ENCODE results near the gene ACTA1.

DNA sequence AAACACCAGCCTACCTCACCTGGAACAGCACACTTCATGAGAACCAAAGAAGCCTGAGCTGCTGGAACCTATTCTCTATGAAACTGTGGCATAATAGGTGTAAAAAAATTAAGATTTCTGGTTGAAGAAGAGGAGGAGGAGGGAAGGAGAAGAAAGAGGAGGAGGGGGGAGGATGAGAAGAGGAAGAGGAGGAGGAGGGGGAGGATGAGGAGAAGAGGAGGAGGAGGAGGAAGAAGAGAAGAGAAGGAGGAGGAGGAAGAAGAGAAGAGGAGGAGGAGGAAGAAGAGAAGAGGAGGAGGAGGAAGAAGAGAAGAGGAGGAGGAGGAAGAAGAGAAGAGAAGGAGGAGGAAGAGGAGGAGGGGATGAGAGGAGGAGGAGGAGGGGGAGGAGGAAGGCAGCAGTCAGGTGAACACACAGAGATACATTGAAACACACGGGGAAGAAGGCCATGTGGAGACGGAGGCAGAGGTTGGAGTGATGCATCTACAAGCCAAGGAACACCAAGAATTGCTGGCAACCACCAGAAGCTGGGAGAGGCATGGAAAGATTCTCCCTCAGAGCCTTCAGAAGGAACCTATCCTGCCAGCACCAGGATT, 8.2 kb downstream of the ACTA1 start:
- TF ChIP-seq ZSCAN30 (CRISPR knock-in tag; IDR thresholded peaks at IDR 0.05) (no peak), TCF7 (IDR thresholded peaks at IDR 0.05; ENCODE audit: low read depth) (no peak), NR2C2 (CRISPR knock-in tag; IDR thresholded peaks at IDR 0.05; ENCODE audit: borderline replicate concordance) (no peak), PPARG (CRISPR knock-in tag; conservative IDR thresholded peaks at IDR 0.05) (no peak)
- TF ChIP-seq, protein P1, sequence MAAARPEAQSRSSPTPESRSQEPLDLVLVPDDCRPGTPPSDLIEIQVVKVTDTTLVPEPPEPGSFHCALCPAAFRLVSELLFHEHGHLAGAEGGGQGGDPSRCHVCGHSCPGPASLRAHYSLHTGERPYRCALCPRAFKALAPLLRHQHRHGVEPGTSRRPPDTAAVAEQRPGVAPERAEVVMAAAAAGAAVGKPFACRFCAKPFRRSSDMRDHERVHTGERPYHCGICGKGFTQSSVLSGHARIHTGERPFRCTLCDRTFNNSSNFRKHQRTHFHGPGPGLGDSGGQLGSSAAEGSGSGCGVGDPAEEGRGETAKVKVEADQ (CRISPR knock-in tag; IDR thresholded peaks at IDR 0.05; ENCODE audit: borderline replicate concordance): no peak
- TF ChIP-seq, protein P2, sequence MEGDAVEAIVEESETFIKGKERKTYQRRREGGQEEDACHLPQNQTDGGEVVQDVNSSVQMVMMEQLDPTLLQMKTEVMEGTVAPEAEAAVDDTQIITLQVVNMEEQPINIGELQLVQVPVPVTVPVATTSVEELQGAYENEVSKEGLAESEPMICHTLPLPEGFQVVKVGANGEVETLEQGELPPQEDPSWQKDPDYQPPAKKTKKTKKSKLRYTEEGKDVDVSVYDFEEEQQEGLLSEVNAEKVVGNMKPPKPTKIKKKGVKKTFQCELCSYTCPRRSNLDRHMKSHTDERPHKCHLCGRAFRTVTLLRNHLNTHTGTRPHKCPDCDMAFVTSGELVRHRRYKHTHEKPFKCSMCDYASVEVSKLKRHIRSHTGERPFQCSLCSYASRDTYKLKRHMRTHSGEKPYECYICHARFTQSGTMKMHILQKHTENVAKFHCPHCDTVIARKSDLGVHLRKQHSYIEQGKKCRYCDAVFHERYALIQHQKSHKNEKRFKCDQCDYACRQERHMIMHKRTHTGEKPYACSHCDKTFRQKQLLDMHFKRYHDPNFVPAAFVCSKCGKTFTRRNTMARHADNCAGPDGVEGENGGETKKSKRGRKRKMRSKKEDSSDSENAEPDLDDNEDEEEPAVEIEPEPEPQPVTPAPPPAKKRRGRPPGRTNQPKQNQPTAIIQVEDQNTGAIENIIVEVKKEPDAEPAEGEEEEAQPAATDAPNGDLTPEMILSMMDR (CRISPR knock-in tag; IDR thresholded peaks at IDR 0.05): no peak
